ENCODE measurements around the gene UCN3.

DNA sequence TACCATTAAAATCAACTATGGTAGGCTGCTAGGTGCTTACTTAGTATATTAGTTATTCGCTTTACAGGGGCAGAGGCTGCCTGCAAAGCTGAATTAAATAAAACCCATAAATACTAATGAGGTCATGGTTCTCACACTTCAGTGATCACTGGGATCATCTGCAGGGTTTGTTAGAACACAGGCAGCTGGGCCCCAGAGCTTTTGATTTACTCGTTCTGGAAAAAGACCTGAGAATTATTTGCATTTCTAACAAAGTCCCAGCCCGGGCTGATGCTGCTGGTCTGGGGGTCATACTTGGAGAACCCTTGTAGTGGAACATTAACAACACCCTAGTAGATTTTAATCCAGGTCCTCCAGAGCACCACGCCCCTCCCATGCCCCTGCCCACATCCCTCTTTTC is 8.5 kb downstream of the UCN3 start:
- no peak for TF ChIP-seq EZH2 (IDR thresholded peaks at IDR 0.05; ENCODE audit: borderline replicate concordance, low read length)
- TF ChIP-seq, protein P1, sequence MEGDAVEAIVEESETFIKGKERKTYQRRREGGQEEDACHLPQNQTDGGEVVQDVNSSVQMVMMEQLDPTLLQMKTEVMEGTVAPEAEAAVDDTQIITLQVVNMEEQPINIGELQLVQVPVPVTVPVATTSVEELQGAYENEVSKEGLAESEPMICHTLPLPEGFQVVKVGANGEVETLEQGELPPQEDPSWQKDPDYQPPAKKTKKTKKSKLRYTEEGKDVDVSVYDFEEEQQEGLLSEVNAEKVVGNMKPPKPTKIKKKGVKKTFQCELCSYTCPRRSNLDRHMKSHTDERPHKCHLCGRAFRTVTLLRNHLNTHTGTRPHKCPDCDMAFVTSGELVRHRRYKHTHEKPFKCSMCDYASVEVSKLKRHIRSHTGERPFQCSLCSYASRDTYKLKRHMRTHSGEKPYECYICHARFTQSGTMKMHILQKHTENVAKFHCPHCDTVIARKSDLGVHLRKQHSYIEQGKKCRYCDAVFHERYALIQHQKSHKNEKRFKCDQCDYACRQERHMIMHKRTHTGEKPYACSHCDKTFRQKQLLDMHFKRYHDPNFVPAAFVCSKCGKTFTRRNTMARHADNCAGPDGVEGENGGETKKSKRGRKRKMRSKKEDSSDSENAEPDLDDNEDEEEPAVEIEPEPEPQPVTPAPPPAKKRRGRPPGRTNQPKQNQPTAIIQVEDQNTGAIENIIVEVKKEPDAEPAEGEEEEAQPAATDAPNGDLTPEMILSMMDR (conservative IDR thresholded peaks at IDR 0.05 in 1 of 2, IDR thresholded peaks at IDR 0.05 in 1 of 2; ENCODE audit: extremely low read depth in 1 of 2, insufficient read depth in 1 of 2, low read depth in 1 of 2, low read length in 2 of 2) = no peak
